ENCODE measurements around the gene ATP1A2.

The ATP1A2 gene

GRCh38 chr1:160146107-160146506 is 30.5 kb downstream of the ATP1A2 start:
- DNase-seq (ENCODE audit: low spot score), result no peak

- no peak for DNase-seq (ENCODE audit: low spot score)
These were observed 32.6 kb downstream of the ATP1A2 start for GRCh38 chr1:160148121-160148520.

- no peak for DNase-seq (ENCODE audit: low spot score)
These were observed 33.7 kb downstream of the ATP1A2 start for GRCh38 chr1:160149233-160149632.

GRCh38 chr1:160149716-160150115 is 34.2 kb downstream of the ATP1A2 start:
- DNase-seq (ENCODE audit: low spot score), result no peak

- no peak for DNase-seq (ENCODE audit: low spot score)
These were observed 35.7 kb downstream of the ATP1A2 start, which contains the start of gene ATP1A4 for GRCh38 chr1:160151303-160151702. ATP1A4 (plus strand) TSS chr1:160151603; CDS start chr1:160152041, 438 bp downstream.

- no peak for DNase-seq (ENCODE audit: low spot score)
These were observed 39.2 kb downstream of the ATP1A2 start for GRCh38 chr1:160154790-160155189.

- no peak for DNase-seq (ENCODE audit: low spot score)
These were observed 40.8 kb downstream of the ATP1A2 start for GRCh38 chr1:160156361-160156760.

GRCh38 chr1:160157174-160157573 is 41.6 kb downstream of the ATP1A2 start:
- no peak for DNase-seq (ENCODE audit: low spot score)

GRCh38 chr1:160158031-160158430 is 42.5 kb downstream of the ATP1A2 start:
- no peak for DNase-seq (ENCODE audit: low spot score)

- no peak for DNase-seq (ENCODE audit: low spot score)
These were observed 43.0 kb downstream of the ATP1A2 start for GRCh38 chr1:160158534-160158933.

- no peak for DNase-seq (ENCODE audit: low spot score)
These were observed 44.3 kb downstream of the ATP1A2 start for GRCh38 chr1:160159846-160160245.

GRCh38 chr1:160161965-160162705 is 46.6 kb downstream of the ATP1A2 start:
- DNase-seq (ENCODE audit: low spot score), result peak; percentile 49

- DNase-seq (ENCODE audit: low spot score), result peak; percentile 19
These were observed 47.4 kb downstream of the ATP1A2 start for GRCh38 chr1:160162931-160163330.

- no peak for DNase-seq (ENCODE audit: low spot score)
These were observed 48.1 kb downstream of the ATP1A2 start for GRCh38 chr1:160163615-160164014.

- no peak for DNase-seq (ENCODE audit: low spot score)
These were observed 48.6 kb downstream of the ATP1A2 start for GRCh38 chr1:160164121-160164520.

- DNase-seq (ENCODE audit: low spot score), result no peak
These were observed 50.8 kb downstream of the ATP1A2 start for GRCh38 chr1:160166166-160166868.

- DNase-seq (ENCODE audit: low spot score), result no peak
These were observed 51.5 kb downstream of the ATP1A2 start for GRCh38 chr1:160167056-160167455.

GRCh38 chr1:160167580-160167979 is 52.0 kb downstream of the ATP1A2 start:
- DNase-seq (ENCODE audit: low spot score), result no peak

GRCh38 chr1:160168016-160168415 is 52.5 kb downstream of the ATP1A2 start:
- no peak for DNase-seq (ENCODE audit: low spot score)

GRCh38 chr1:160168609-160169369 is 53.2 kb downstream of the ATP1A2 start:
- DNase-seq (ENCODE audit: low spot score), result no peak

GRCh38 chr1:160169553-160170399 is 54.2 kb downstream of the ATP1A2 start:
- DNase-seq (ENCODE audit: low spot score), result no peak

- DNase-seq (ENCODE audit: low spot score), result no peak
These were observed 55.8 kb downstream of the ATP1A2 start for GRCh38 chr1:160171354-160171753.
